T-helper 17 cell (primary cell): ENCODE data around the gene FRMPD4. TPM values are rescaled to one million over a fixed set of nuclear protein-coding genes. Genes with fewer than 3 reads are reported as not detected.
"Not testable (repeated sequence)": the region's sequence is repeated elsewhere in the genome, so short reads cannot be mapped to it uniquely, and the experiment has no call there.

Source experiments
- ATAC-seq: fragments of 150-1000 bp; cut with Tn5 transposase; 2 replicates; pipeline ENCODE4 v1.10.0; 2021; ENCODE audit warnings: mild to moderate bottlenecking, moderate library complexity
- DNase-seq, 3 donors: peaks; one replicate each; pipeline versions ENCODE4 v3.0.0 to v3.0.0-alpha.2; 2020 to 2021
- H3K9me3 ChIP-seq: one replicate; pipeline ENCODE4 v1.7.0; 2013; ENCODE audit warnings: low read length, mild to moderate bottlenecking; ENCODE audit not compliant: control insufficient read depth, poor library complexity, severe bottlenecking
- H3K27ac Mint-ChIP-seq: one replicate; pipeline ENCODE4 v1.8.0; 2022; ENCODE audit warnings: mild to moderate bottlenecking, moderate library complexity, mixed read lengths
- H3K27me3 Mint-ChIP-seq: one replicate; pipeline ENCODE4 v1.8.0; 2022; ENCODE audit warnings: mixed read lengths
- H3K36me3 Mint-ChIP-seq: one replicate; pipeline ENCODE4 v1.8.0; 2022; ENCODE audit warnings: low read depth, mixed read lengths
- H3K4me1 Mint-ChIP-seq: one replicate; pipeline ENCODE4 v1.8.0; 2022; ENCODE audit warnings: mild to moderate bottlenecking, mixed read lengths
- H3K4me3 Mint-ChIP-seq: one replicate; pipeline ENCODE4 v1.8.0; 2022; ENCODE audit warnings: mild to moderate bottlenecking, moderate library complexity, mixed read lengths
- total RNA-seq, 4 donors: library from RNA in 2 of 4; stranded (reverse) in 2 of 4; gene quantifications; one replicate each; pipeline ENCODE4 v1.2.3 and lab custom pipeline; 2022 to 2026

The FRMPD4 gene
- total RNA-seq, 2 donors from 2014 or later, result not detected

- no peak for DNase-seq
- Mint-ChIP-seq H3K36me3 (no peaks in the 10 kb centered on the region), H3K4me1 (no peaks in the 10 kb centered on the region), H3K4me3 (no peak overlapping the region), H3K27me3 (no peaks in the 10 kb centered on the region), H3K27ac (no peak overlapping the region)
- H3K9me3 ChIP-seq, result no peaks in the 10 kb centered on the region
- ATAC-seq, result no peak
These were observed 359.7 kb downstream of the FRMPD4 start for GRCh38 chrX:12497832-12498591.

GRCh38 chrX:12505127-12505526 is 366.9 kb downstream of the FRMPD4 start:
- ATAC-seq (no peak), DNase-seq (no peak)
- no peaks in the 10 kb centered on the region for H3K36me3 Mint-ChIP-seq
- no peak overlapping the region for H3K27ac Mint-ChIP-seq
- no peak overlapping the region for H3K4me3 Mint-ChIP-seq
- no peaks in the 10 kb centered on the region for H3K27me3 Mint-ChIP-seq
- H3K9me3 ChIP-seq, result no peaks in the 10 kb centered on the region
- no peaks in the 10 kb centered on the region for H3K4me1 Mint-ChIP-seq

GRCh38 chrX:12515384-12515783 is 377.1 kb downstream of the FRMPD4 start:
- not testable (repeated sequence) for H3K9me3 ChIP-seq, H3K4me3 Mint-ChIP-seq, H3K4me1 Mint-ChIP-seq, H3K27ac Mint-ChIP-seq, H3K27me3 Mint-ChIP-seq, DNase-seq, ATAC-seq, H3K36me3 Mint-ChIP-seq

GRCh38 chrX:12526306-12526705 is 388.0 kb downstream of the FRMPD4 start:
- Mint-ChIP-seq H3K4me3 (no peak overlapping the region), H3K4me1 (no peaks in the 10 kb centered on the region), H3K27ac (no peak overlapping the region), H3K36me3 (no peaks in the 10 kb centered on the region), H3K27me3 (peaks cover 5% of the 10 kb centered on the region)
- no peak for DNase-seq
- ATAC-seq, result no peak
- no peaks in the 10 kb centered on the region for H3K9me3 ChIP-seq

- not testable (repeated sequence) for H3K27me3 Mint-ChIP-seq, H3K4me3 Mint-ChIP-seq
These were observed 399.8 kb downstream of the FRMPD4 start for GRCh38 chrX:12538096-12538495.

GRCh38 chrX:12542251-12542650 is 404.0 kb downstream of the FRMPD4 start:
- not testable (repeated sequence) for H3K27ac Mint-ChIP-seq, DNase-seq, H3K4me1 Mint-ChIP-seq, ATAC-seq, H3K36me3 Mint-ChIP-seq, H3K9me3 ChIP-seq, H3K4me3 Mint-ChIP-seq, H3K27me3 Mint-ChIP-seq

More at GRCh38 chrX:12538096-12538495, 399.8 kb downstream of the FRMPD4 start:
- not testable (repeated sequence) for H3K27ac Mint-ChIP-seq, H3K4me1 Mint-ChIP-seq, ATAC-seq, H3K9me3 ChIP-seq, DNase-seq, H3K36me3 Mint-ChIP-seq

GRCh38 chrX:12548341-12548740 is 410.1 kb downstream of the FRMPD4 start:
- Mint-ChIP-seq H3K27ac (no peak overlapping the region), H3K36me3 (no peaks in the 10 kb centered on the region), H3K27me3 (no peaks in the 10 kb centered on the region), H3K4me3 (no peak overlapping the region), H3K4me1 (no peaks in the 10 kb centered on the region)
- no peaks in the 10 kb centered on the region for H3K9me3 ChIP-seq
- no peak for ATAC-seq
- DNase-seq, result no peak

- H3K4me1 Mint-ChIP-seq, result no peaks in the 10 kb centered on the region
- H3K27ac Mint-ChIP-seq, result no peak overlapping the region
- no peak overlapping the region for H3K4me3 Mint-ChIP-seq
- DNase-seq (no peak), ATAC-seq (no peak)
- H3K36me3 Mint-ChIP-seq, result no peaks in the 10 kb centered on the region
- no peaks in the 10 kb centered on the region for H3K27me3 Mint-ChIP-seq
- H3K9me3 ChIP-seq, result no peaks in the 10 kb centered on the region
These were observed 410.5 kb downstream of the FRMPD4 start for GRCh38 chrX:12548746-12549145.

- no peak overlapping the region for H3K4me3 Mint-ChIP-seq
- no peak overlapping the region for H3K27ac Mint-ChIP-seq
- no peaks in the 10 kb centered on the region for H3K4me1 Mint-ChIP-seq
- H3K36me3 Mint-ChIP-seq, result peaks cover 2% of the 10 kb centered on the region
- H3K27me3 Mint-ChIP-seq, result no peaks in the 10 kb centered on the region
- ATAC-seq (no peak), DNase-seq (no peak)
- H3K9me3 ChIP-seq, result no peaks in the 10 kb centered on the region
These were observed 415.9 kb downstream of the FRMPD4 start for GRCh38 chrX:12554206-12554605.

- H3K4me3 Mint-ChIP-seq, result no peak overlapping the region
- H3K9me3 ChIP-seq, result no peaks in the 10 kb centered on the region
- no peak for DNase-seq
- H3K36me3 Mint-ChIP-seq, result peaks cover 2% of the 10 kb centered on the region
- no peaks in the 10 kb centered on the region for H3K4me1 Mint-ChIP-seq
- H3K27ac Mint-ChIP-seq, result no peak overlapping the region
- no peak for ATAC-seq
- H3K27me3 Mint-ChIP-seq, result no peaks in the 10 kb centered on the region
These were observed 424.8 kb downstream of the FRMPD4 start for GRCh38 chrX:12563121-12563520.

- no peak overlapping the region for H3K4me3 Mint-ChIP-seq
- H3K27me3 Mint-ChIP-seq, result no peaks in the 10 kb centered on the region
- DNase-seq (no peak), ATAC-seq (no peak)
- no peak overlapping the region for H3K27ac Mint-ChIP-seq
- H3K36me3 Mint-ChIP-seq, result no peaks in the 10 kb centered on the region
- H3K9me3 ChIP-seq, result no peaks in the 10 kb centered on the region
- no peaks in the 10 kb centered on the region for H3K4me1 Mint-ChIP-seq
These were observed 425.9 kb downstream of the FRMPD4 start for GRCh38 chrX:12564221-12564620.

GRCh38 chrX:12567857-12568256 is 429.6 kb downstream of the FRMPD4 start:
- Mint-ChIP-seq H3K4me3 (no peak overlapping the region), H3K27ac (no peak overlapping the region), H3K27me3 (no peaks in the 10 kb centered on the region)

GRCh38 chrX:12570859-12571501 is 432.7 kb downstream of the FRMPD4 start:
- DNase-seq, result no peak
- no peaks in the 10 kb centered on the region for H3K9me3 ChIP-seq
- no peak overlapping the region for H3K27ac Mint-ChIP-seq
- H3K4me3 Mint-ChIP-seq, result no peak overlapping the region
- no peaks in the 10 kb centered on the region for H3K27me3 Mint-ChIP-seq
- no peak for ATAC-seq
- H3K36me3 Mint-ChIP-seq, result no peaks in the 10 kb centered on the region
- H3K4me1 Mint-ChIP-seq, result no peaks in the 10 kb centered on the region

More at GRCh38 chrX:12567857-12568256, 429.6 kb downstream of the FRMPD4 start:
- no peaks in the 10 kb centered on the region for H3K36me3 Mint-ChIP-seq
- H3K4me1 Mint-ChIP-seq, result no peaks in the 10 kb centered on the region
- ATAC-seq, result no peak
- H3K9me3 ChIP-seq, result no peaks in the 10 kb centered on the region
- DNase-seq, result no peak

GRCh38 chrX:12579311-12579710 is 441.0 kb downstream of the FRMPD4 start:
- no peaks in the 10 kb centered on the region for H3K9me3 ChIP-seq
- Mint-ChIP-seq H3K4me3 (no peak overlapping the region), H3K4me1 (no peaks in the 10 kb centered on the region), H3K27ac (no peak overlapping the region), H3K36me3 (no peaks in the 10 kb centered on the region), H3K27me3 (peaks cover 5% of the 10 kb centered on the region)
- DNase-seq (no peak), ATAC-seq (no peak)
